Measurements from ENCODE around the gene GPR25. TPM values are rescaled to one million over a fixed set of nuclear protein-coding genes. Genes with fewer than 3 reads are reported as not detected.
"Not testable (repeated sequence)": the region's sequence is repeated elsewhere in the genome, so short reads cannot be mapped to it uniquely, and the experiment has no call there.

GPR25 gene
- total RNA-seq, 4 donors from 2014 or later = not detected

DNA sequence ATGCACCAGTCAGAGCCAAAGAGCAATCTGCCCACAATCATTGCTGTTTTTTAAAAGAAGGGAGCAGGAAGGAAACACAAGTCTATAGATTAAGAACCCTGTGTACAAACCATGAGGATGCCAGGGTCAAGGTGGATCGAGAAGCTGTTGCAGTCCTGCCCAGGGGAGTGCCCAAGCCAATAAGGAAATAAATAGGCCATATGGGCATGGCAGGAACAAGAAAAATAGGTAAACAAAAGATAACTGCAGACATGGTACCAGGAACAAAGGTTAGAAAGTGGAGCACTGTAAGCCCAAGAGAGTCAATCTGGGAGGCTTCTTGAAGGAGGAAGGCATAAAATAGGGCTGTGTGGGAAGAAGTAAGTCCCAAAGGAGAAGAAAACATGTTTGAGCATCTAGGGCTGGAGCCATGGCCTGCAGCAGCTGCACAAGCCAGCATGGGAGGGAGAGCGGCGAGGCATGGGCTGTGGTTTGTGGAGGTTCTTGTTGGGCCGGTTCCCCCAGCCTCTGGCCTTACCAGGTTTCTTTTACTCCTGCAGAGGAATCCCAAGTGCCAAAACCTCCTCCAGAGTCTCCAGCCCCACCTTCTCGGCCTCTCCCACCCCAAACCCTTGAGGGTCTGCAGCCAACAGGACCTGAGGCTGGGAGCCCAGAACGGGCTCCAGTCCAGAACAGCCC is 35.5 kb downstream of the GPR25 start:
- Histone ChIP-seq H3K27ac (replicated peaks in 1 of 4) (no peak overlapping the region), H3K36me3 (no peaks in the 10 kb centered on the region), H3K4me3 (no peak overlapping the region), H3K27me3 (peaks cover 0 to 4% (median 0%) of the 10 kb centered on the region in 4 donors), H3K9me3 (no peaks in the 10 kb centered on the region), H3K4me1 (no peaks in the 10 kb centered on the region)
- intact Hi-C loops (cut with DNase I) = no loop called here
- DNase-seq (ENCODE audit: extremely low spot score) = no peak
- TF ChIP-seq POLR2AphosphoS5 (IDR thresholded peaks at IDR 0.05) = no peak
- no peak for TF ChIP-seq EP300 (IDR thresholded peaks at IDR 0.05)
- TF ChIP-seq, protein P1, sequence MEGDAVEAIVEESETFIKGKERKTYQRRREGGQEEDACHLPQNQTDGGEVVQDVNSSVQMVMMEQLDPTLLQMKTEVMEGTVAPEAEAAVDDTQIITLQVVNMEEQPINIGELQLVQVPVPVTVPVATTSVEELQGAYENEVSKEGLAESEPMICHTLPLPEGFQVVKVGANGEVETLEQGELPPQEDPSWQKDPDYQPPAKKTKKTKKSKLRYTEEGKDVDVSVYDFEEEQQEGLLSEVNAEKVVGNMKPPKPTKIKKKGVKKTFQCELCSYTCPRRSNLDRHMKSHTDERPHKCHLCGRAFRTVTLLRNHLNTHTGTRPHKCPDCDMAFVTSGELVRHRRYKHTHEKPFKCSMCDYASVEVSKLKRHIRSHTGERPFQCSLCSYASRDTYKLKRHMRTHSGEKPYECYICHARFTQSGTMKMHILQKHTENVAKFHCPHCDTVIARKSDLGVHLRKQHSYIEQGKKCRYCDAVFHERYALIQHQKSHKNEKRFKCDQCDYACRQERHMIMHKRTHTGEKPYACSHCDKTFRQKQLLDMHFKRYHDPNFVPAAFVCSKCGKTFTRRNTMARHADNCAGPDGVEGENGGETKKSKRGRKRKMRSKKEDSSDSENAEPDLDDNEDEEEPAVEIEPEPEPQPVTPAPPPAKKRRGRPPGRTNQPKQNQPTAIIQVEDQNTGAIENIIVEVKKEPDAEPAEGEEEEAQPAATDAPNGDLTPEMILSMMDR (IDR thresholded peaks at IDR 0.05) = no peak
- no peak for TF ChIP-seq POLR2A (IDR thresholded peaks at IDR 0.05; ENCODE audit: low read depth)
- whole genome bisulfite sequencing = 92% methylated on average over 6 of the region's 6 CpGs

DNA sequence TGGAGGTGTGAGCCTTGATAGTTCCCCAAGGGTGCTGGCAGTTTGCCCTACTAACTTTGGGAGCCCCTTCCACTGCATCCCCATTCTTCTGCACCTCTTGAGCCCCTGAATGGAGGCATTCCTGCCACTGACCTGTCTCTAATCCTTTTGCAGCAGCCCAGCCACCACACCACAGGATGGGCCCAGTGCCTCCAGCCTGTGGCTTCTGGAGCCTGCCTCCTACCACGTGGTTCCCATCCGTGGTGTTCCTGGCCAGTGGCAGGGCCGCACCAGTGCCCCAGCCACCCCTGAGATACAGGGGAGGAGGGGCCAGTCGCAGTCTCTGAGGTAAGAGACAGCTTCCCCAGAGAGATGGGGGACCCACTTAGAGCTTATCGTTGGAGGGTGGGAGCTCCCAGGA is 36.3 kb downstream of the GPR25 start:
- Histone ChIP-seq H3K27ac (replicated peaks in 1 of 4) (no peak overlapping the region), H3K36me3 (no peaks in the 10 kb centered on the region), H3K4me1 (no peaks in the 10 kb centered on the region), H3K4me3 (no peak overlapping the region), H3K27me3 (peaks cover 0 to 4% (median 0%) of the 10 kb centered on the region in 4 donors), H3K9me3 (no peaks in the 10 kb centered on the region)
- WGBS = 93% methylated on average over 5 of the region's 5 CpGs
- intact Hi-C loops (cut with DNase I) = no loop called here
- no peak for DNase-seq (ENCODE audit: extremely low spot score)
- TF ChIP-seq POLR2A (IDR thresholded peaks at IDR 0.05; ENCODE audit: low read depth) (no peak), POLR2AphosphoS5 (IDR thresholded peaks at IDR 0.05) (no peak), EP300 (IDR thresholded peaks at IDR 0.05) (no peak)
- TF ChIP-seq, protein P1 (IDR thresholded peaks at IDR 0.05) = no peak

DNA sequence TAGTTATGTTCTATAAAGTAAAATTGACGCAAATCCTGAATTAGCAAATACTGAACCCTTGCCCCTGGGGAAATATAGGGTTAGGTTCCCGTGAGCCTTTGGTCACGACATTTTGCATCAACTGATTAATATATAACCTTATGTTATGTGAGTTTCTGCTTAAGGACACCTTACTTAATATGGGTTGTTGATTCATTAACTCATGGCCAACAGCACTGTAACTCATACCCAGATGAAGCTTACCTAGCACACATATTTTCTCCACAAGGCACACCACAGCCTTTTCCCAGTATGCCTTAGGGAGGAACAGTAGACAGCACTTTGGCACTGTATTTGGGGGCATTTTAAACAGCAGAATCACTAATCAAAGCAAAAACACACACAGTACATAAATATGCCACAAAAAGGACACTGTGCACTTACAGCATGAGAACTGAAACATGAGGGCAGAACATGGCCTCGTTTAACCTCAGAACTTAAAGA is 37.0 kb downstream of the GPR25 start:
- intact Hi-C loops (cut with DNase I) = no loop called here
- H3K4me3 ChIP-seq = no peak overlapping the region
- no peaks in the 10 kb centered on the region for H3K4me1 ChIP-seq
- 90% methylated on average over 4 of the region's 4 CpGs for WGBS
- H3K27me3 ChIP-seq = peaks cover 0 to 4% (median 0%) of the 10 kb centered on the region in 4 donors
- TF ChIP-seq POLR2AphosphoS5 (IDR thresholded peaks at IDR 0.05) (no peak), EP300 (IDR thresholded peaks at IDR 0.05) (no peak), POLR2A (IDR thresholded peaks at IDR 0.05; ENCODE audit: low read depth) (no peak)
- TF ChIP-seq, protein P1 (IDR thresholded peaks at IDR 0.05) = no peak
- DNase-seq (ENCODE audit: extremely low spot score) = no peak
- H3K9me3 ChIP-seq = no peaks in the 10 kb centered on the region
- no peak overlapping the region for H3K27ac ChIP-seq (replicated peaks in 1 of 4)
- H3K36me3 ChIP-seq = no peaks in the 10 kb centered on the region

DNA sequence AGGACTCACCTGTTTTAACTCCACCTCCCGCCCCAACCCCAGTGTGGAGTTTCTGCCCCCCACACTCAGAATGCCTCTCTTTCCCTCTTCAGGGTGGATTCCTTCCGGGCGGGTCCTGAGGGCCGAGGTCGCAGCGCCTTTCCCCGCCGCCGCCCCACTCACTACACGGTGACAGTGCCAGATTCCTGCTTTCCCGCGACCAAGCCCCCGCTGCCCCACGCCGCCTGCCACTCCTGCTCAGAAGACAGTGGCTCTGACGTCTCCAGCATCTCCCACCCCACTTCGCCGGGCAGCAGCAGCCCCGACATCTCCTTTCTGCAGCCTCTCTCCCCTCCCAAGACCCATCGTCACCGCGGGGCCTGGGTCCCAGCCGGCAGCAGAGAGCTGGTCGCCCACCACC is 38.6 kb downstream of the GPR25 start:
- intact Hi-C loops (cut with DNase I) = no loop called here
- no peaks in the 10 kb centered on the region for H3K4me1 ChIP-seq
- DNase-seq (ENCODE audit: extremely low spot score) = no peak
- 96% methylated on average over 21 of the region's 24 CpGs for WGBS
- H3K27me3 ChIP-seq = peaks cover 0 to 12% (median 2%) of the 10 kb centered on the region in 4 donors
- no peaks in the 10 kb centered on the region for H3K9me3 ChIP-seq
- H3K4me3 ChIP-seq = no peak overlapping the region
- H3K36me3 ChIP-seq = no peaks in the 10 kb centered on the region
- TF ChIP-seq POLR2AphosphoS5 (IDR thresholded peaks at IDR 0.05) = no peak
- no peak for TF ChIP-seq EP300 (IDR thresholded peaks at IDR 0.05)
- TF ChIP-seq POLR2A (IDR thresholded peaks at IDR 0.05; ENCODE audit: low read depth) = no peak
- TF ChIP-seq, protein P1 (IDR thresholded peaks at IDR 0.05) = no peak
- no peak overlapping the region for H3K27ac ChIP-seq (replicated peaks in 1 of 4)

DNA sequence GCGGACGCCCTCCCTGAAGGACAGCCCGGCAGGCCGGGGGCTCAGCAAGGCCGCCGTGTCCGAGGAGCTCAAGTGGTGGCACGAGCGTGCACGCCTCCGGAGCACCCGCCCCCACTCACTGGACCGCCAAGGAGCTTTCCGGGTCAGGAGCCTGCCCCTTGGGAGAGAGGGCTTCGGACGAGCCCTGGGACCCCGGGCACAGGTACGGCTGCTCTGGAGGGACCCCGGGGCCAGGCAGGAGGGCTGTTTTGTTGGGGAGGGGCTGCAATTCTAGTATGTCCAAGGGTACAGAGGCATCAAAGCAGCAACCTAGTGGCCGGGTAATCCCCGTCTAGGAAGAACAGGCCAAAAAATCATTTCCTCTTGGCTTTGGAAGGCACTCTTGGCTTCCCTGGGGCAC is 39.2 kb downstream of the GPR25 start:
- intact Hi-C loops (cut with DNase I); H3K4me1 ChIP-seq; H3K4me3 ChIP-seq; H3K36me3 ChIP-seq; H3K27ac ChIP-seq (replicated peaks in 1 of 4); DNase-seq (ENCODE audit: extremely low spot score); H3K9me3 ChIP-seq: not testable (repeated sequence)
- peaks cover 0 to 13% (median 2%) of the 10 kb centered on the region in 4 donors for H3K27me3 ChIP-seq
- WGBS = 79% methylated on average over 3 of the region's 21 CpGs

All from esophagus muscularis mucosa (tissue), 4 donors.